ENCODE data around the gene GRIK4. TPM values are rescaled to one million over a fixed set of nuclear protein-coding genes. Genes with fewer than 3 reads are reported as not detected.

The GRIK4 gene
- total and polyA plus RNA-seq, 2 donors (not counting 1 experiment from before 2014, with no cell fraction given) = 0.12 to 0.27 TPM

- Mint-ChIP-seq H3K9me3 (ENCODE audit: insufficient read depth) (no peaks in the 10 kb centered on the region), H3K27ac (no peak overlapping the region), H3K4me3 (no peak overlapping the region), H3K4me1 (peaks cover 4% of the 10 kb centered on the region), H3K27me3 (peaks cover 40% of the 10 kb centered on the region)
- ATAC-seq (ENCODE audit: low read depth) = no peak
- Histone ChIP-seq H4K20me1 (ENCODE audit: control insufficient read depth, insufficient read depth, low read length, poor library complexity, severe bottlenecking) (no peaks in the 10 kb centered on the region), H3K9ac (ENCODE audit: low read length) (no peak overlapping the region), H3K36me3 (replicated peaks in 1 of 2; ENCODE audit: control extremely low read depth in 1 of 2, control insufficient read depth in 1 of 2, extremely low read depth in 1 of 2, insufficient read depth in 2 of 2, low read length in 1 of 2) (no peaks in the 10 kb centered on the region), H3K79me2 (ENCODE audit: control insufficient read depth, insufficient read depth, low read length) (no peaks in the 10 kb centered on the region), H2AFZ (ENCODE audit: insufficient read depth, low read depth, low read length, poor library complexity, severe bottlenecking) (no peak overlapping the region), H3K27ac (ENCODE audit: low read length in 2 of 2) (no peak overlapping the region), H3K9me3 (ENCODE audit: control extremely low read depth in 1 of 3, control insufficient read depth in 2 of 3, insufficient read depth in 1 of 3, low read length in 2 of 3) (no peaks in the 10 kb centered on the region), H3K4me1 (ENCODE audit: control insufficient read depth in 2 of 2, insufficient read depth in 2 of 2, low read length in 2 of 2) (peaks cover 0 to 9% of the 10 kb centered on the region in 2 donors), H3K27me3 (replicated peaks in 1 of 4; ENCODE audit: control extremely low read depth in 1 of 4, control insufficient read depth in 3 of 4, insufficient read depth in 4 of 4, low read length in 3 of 4) (peaks cover 0 to 10% (median 2%) of the 10 kb centered on the region in 4 experiments), H3K4me2 (replicated peaks; ENCODE audit: low read depth, low read length, poor library complexity, severe bottlenecking) (no peak overlapping the region), H3K4me3 (ENCODE audit: control extremely low read depth in 1 of 5, extremely low read depth in 1 of 5, insufficient read depth in 1 of 5, low read depth in 2 of 5, low read length in 4 of 5) (no peak overlapping the region)
- intact Hi-C loops (cut with micrococcal nuclease) = no loop called here
- DNase-seq = no peak
- ChIA-PET POLR2A (no interaction called here), CTCF (no interaction called here)
- TF ChIP-seq CTCF (IDR thresholded peaks at IDR 0.05) = no peak
- no peak for TF ChIP-seq EZH2 (IDR thresholded peaks at IDR 0.05; ENCODE audit: borderline replicate concordance, insufficient read depth, low read depth, low read length, poor library complexity, severe bottlenecking)
- WGBS (ENCODE audit: insufficient coverage) = 92% methylated on average over 2 of the region's 3 CpGs
These were observed 7.9 kb downstream of the GRIK4 start for GRCh38 chr11:120519474-120519873.

GRCh38 chr11:120520091-120520822 is 8.7 kb downstream of the GRIK4 start:
- no peak overlapping the region for H3K4me3 Mint-ChIP-seq
- Histone ChIP-seq H3K9me3 (ENCODE audit: control extremely low read depth in 1 of 3, control insufficient read depth in 2 of 3, insufficient read depth in 1 of 3, low read length in 2 of 3) (no peaks in the 10 kb centered on the region), H3K36me3 (replicated peaks in 1 of 2; ENCODE audit: control extremely low read depth in 1 of 2, control insufficient read depth in 1 of 2, extremely low read depth in 1 of 2, insufficient read depth in 2 of 2, low read length in 1 of 2) (no peaks in the 10 kb centered on the region), H3K4me3 (ENCODE audit: control extremely low read depth in 1 of 5, extremely low read depth in 1 of 5, insufficient read depth in 1 of 5, low read depth in 2 of 5, low read length in 4 of 5) (no peak overlapping the region), H4K20me1 (ENCODE audit: control insufficient read depth, insufficient read depth, low read length, poor library complexity, severe bottlenecking) (no peaks in the 10 kb centered on the region), H2AFZ (ENCODE audit: insufficient read depth, low read depth, low read length, poor library complexity, severe bottlenecking) (no peak overlapping the region), H3K79me2 (ENCODE audit: control insufficient read depth, insufficient read depth, low read length) (no peaks in the 10 kb centered on the region), H3K9ac (ENCODE audit: low read length) (no peak overlapping the region), H3K27ac (ENCODE audit: low read length in 2 of 2) (no peak overlapping the region), H3K27me3 (replicated peaks in 1 of 4; ENCODE audit: control extremely low read depth in 1 of 4, control insufficient read depth in 3 of 4, insufficient read depth in 4 of 4, low read length in 3 of 4) (peaks cover 0 to 4% (median 2%) of the 10 kb centered on the region in 4 experiments), H3K4me1 (ENCODE audit: control insufficient read depth in 2 of 2, insufficient read depth in 2 of 2, low read length in 2 of 2) (peaks cover 0 to 9% of the 10 kb centered on the region in 2 donors), H3K4me2 (replicated peaks; ENCODE audit: low read depth, low read length, poor library complexity, severe bottlenecking) (no peak overlapping the region)
- no peak overlapping the region for H3K27ac Mint-ChIP-seq
- peaks cover 34% of the 10 kb centered on the region for H3K27me3 Mint-ChIP-seq
- intact Hi-C loops (cut with micrococcal nuclease) = no loop called here
- ChIA-PET POLR2A (no interaction called here), CTCF (interaction anchor here (1.5 kb wide), 1 partner anchor 9 kb away, joined by 8 read pairs; the partner anchor contains the start of gene GRIK4)
- TF ChIP-seq CTCF (IDR thresholded peaks at IDR 0.05) (no peak), EZH2 (IDR thresholded peaks at IDR 0.05; ENCODE audit: borderline replicate concordance, insufficient read depth, low read depth, low read length, poor library complexity, severe bottlenecking) (no peak)
- DNase-seq = no peak
- 91% methylated on average over 13 of the region's 16 CpGs for WGBS (ENCODE audit: insufficient coverage)
- H3K9me3 Mint-ChIP-seq (ENCODE audit: insufficient read depth) = no peaks in the 10 kb centered on the region
- peaks cover 4% of the 10 kb centered on the region for H3K4me1 Mint-ChIP-seq
- ATAC-seq (ENCODE audit: low read depth) = no peak
